PC-9 (cell line): ENCODE results near the gene GAA. TPM values are rescaled to one million over a fixed set of nuclear protein-coding genes. Genes with fewer than 3 reads are reported as not detected.

Experiments used
- BruUV-seq: library from RNA; stranded (reverse); fragments of 400-500 nt; replicated peaks from 2 replicates; lab custom pipeline; 2021; lab: Mats Ljungman, UMichigan
- CTCF ChIA-PET: fragments of 300-600 bp; sonication (Branson Sonifier 250); formaldehyde crosslinking; loops from one replicate; lab custom pipeline; 2022; ENCODE audit warnings: antibody characterized with exemption; lab: Charles Lee
- POLR2A ChIA-PET: fragments of 300-600 bp; sonication (Branson Sonifier 250); formaldehyde crosslinking; loops from one replicate; lab custom pipeline; 2022; ENCODE audit warnings: antibody characterized with exemption; ENCODE audit not compliant: unreplicated experiment; lab: Charles Lee
- DNase-seq, 2 experiments: peaks; one replicate each; pipeline versions ENCODE4 v3.0.0 to v3.0.0-alpha.2; 2015 to 2022; ENCODE audit warnings: mixed read lengths in 1 of 2
- H2AFZ ChIP-seq: fragments of 200-600 bp; sonication (generic); 2 replicates; pipeline ENCODE4 v1.8.1; 2017; ENCODE audit warnings: antibody characterized with exemption
- H3F3A ChIP-seq: fragments of 200-600 bp; sonication (generic); 2 replicates; pipeline ENCODE4 v1.8.1; 2017; ENCODE audit warnings: antibody characterized with exemption, mild to moderate bottlenecking, low read depth; ENCODE audit not compliant: insufficient read depth
- H3K27ac ChIP-seq: fragments of 200-600 bp; sonication (generic); 2 replicates; pipeline ENCODE4 v1.6.1; 2016; ENCODE audit warnings: mixed run types
- H3K27me3 ChIP-seq: fragments of 200-600 bp; sonication (generic); 2 replicates; pipeline ENCODE4 v1.6.1; 2016; ENCODE audit warnings: low read depth, mixed run types; ENCODE audit not compliant: insufficient read depth
- H3K36me3 ChIP-seq: fragments of 200-600 bp; sonication (generic); 2 replicates; pipeline ENCODE4 v1.6.1; 2016; ENCODE audit warnings: low read depth, mixed run types
- H3K4me1 ChIP-seq: fragments of 200-600 bp; sonication (generic); replicated peaks from 2 replicates; pipeline ENCODE4 v1.6.1; 2016; ENCODE audit warnings: mixed run types; ENCODE audit not compliant: insufficient read depth
- H3K4me2 ChIP-seq: fragments of 200-600 bp; sonication (generic); 2 replicates; pipeline ENCODE4 v1.6.1; 2017; ENCODE audit warnings: mixed run types
- H3K4me3 ChIP-seq: fragments of 200-600 bp; sonication (generic); 2 replicates; pipeline ENCODE4 v1.6.1; 2016; ENCODE audit warnings: mixed run types
- H3K79me2 ChIP-seq: fragments of 200-600 bp; sonication (generic); 2 replicates; pipeline ENCODE4 v1.6.1; 2017; ENCODE audit warnings: low read depth, mixed run types
- H3K9me2 ChIP-seq: fragments of 200-600 bp; sonication (generic); 2 replicates; pipeline ENCODE4 v1.8.1; 2017; ENCODE audit warnings: mild to moderate bottlenecking; ENCODE audit not compliant: insufficient read depth
- H3K9me3 ChIP-seq: fragments of 200-600 bp; sonication (generic); 2 replicates; pipeline ENCODE4 v1.8.1; 2016; ENCODE audit warnings: low read depth; ENCODE audit not compliant: insufficient read depth
- H4K20me1 ChIP-seq: fragments of 200-600 bp; sonication (generic); 2 replicates; pipeline ENCODE4 v1.8.1; 2017; ENCODE audit not compliant: insufficient read depth
- CTCF ChIP-seq: fragments of 200-600 bp; sonication (generic); conservative IDR thresholded peaks from 2 replicates; pipeline ENCODE4 v1.6.1; 2017; ENCODE audit warnings: mixed run types, antibody characterized with exemption, mild to moderate bottlenecking, moderate library complexity
- EZH2 ChIP-seq: fragments of 200-600 bp; sonication (generic); IDR thresholded peaks from 2 replicates; pipeline ENCODE4 v1.8.0; 2017; ENCODE audit warnings: antibody characterized with exemption, low read depth
- intact Hi-C: fragments of 100-400 bp; cut with micrococcal nuclease; formaldehyde crosslinking; loops from one replicate; pipeline ENCODE4 v1.10.0; 2022; ENCODE audit not compliant: unreplicated experiment
- total RNA-seq: library from RNA; stranded (reverse); gene quantifications from 2 replicates; pipeline ENCODE4 v1.2.3, GENCODE V29; 2021

Gene GAA
- total RNA-seq, 1 experiment from 2014 or later: 86.9 TPM

- Histone ChIP-seq H3F3A (no peaks in the 10 kb centered on the region), H3K4me3 (no peak overlapping the region), H3K27ac (no peak overlapping the region), H4K20me1 (no peaks in the 10 kb centered on the region), H3K36me3 (no peaks in the 10 kb centered on the region), H3K9me2 (no peaks in the 10 kb centered on the region), H3K79me2 (no peaks in the 10 kb centered on the region), H3K27me3 (no peaks in the 10 kb centered on the region), H2AFZ (no peak overlapping the region), H3K4me2 (no peak overlapping the region), H3K4me1 (no peaks in the 10 kb centered on the region), H3K9me3 (no peaks in the 10 kb centered on the region)
- TF ChIP-seq EZH2: no peak
- intact Hi-C loops: no loop called here
- ChIA-PET POLR2A (no interaction called here), CTCF (no interaction called here)
- no TSS peak for BruUV-seq
- no peak for DNase-seq
Observed at GRCh38 chr17:80112471-80113032, 11.2 kb downstream of the GAA start.

- TF ChIP-seq EZH2: no peak
- TF ChIP-seq CTCF: no peak
- CTCF ChIA-PET: no interaction called here
- no peak overlapping the region for H2AFZ ChIP-seq
Observed at GRCh38 chr17:80113033-80113484, 11.7 kb downstream of the GAA start.

GRCh38 chr17:80114758-80115157 is 13.4 kb downstream of the GAA start:
- intact Hi-C loops: no loop called here
- Histone ChIP-seq H3K27me3 (no peaks in the 10 kb centered on the region), H3K36me3 (no peaks in the 10 kb centered on the region), H3K79me2 (no peaks in the 10 kb centered on the region), H3K9me3 (no peaks in the 10 kb centered on the region), H3K27ac (no peak overlapping the region), H2AFZ (no peak overlapping the region), H3K4me1 (no peaks in the 10 kb centered on the region), H3F3A (no peaks in the 10 kb centered on the region), H3K9me2 (no peaks in the 10 kb centered on the region), H3K4me2 (no peak overlapping the region), H3K4me3 (no peak overlapping the region), H4K20me1 (no peaks in the 10 kb centered on the region)
- POLR2A ChIA-PET: no interaction called here
- BruUV-seq: no TSS peak
- TF ChIP-seq CTCF (no peak), EZH2 (no peak)
- no peak for DNase-seq
- CTCF ChIA-PET: no interaction called here

More at GRCh38 chr17:80113033-80113484, 11.7 kb downstream of the GAA start:
- H3K9me3 ChIP-seq: no peaks in the 10 kb centered on the region
- no peaks in the 10 kb centered on the region for H4K20me1 ChIP-seq
- H3K4me2 ChIP-seq: no peak overlapping the region
- H3F3A ChIP-seq: no peaks in the 10 kb centered on the region
- no peaks in the 10 kb centered on the region for H3K36me3 ChIP-seq
- no peaks in the 10 kb centered on the region for H3K27me3 ChIP-seq
- H3K9me2 ChIP-seq: no peaks in the 10 kb centered on the region
- H3K4me1 ChIP-seq: no peaks in the 10 kb centered on the region
- BruUV-seq: no TSS peak
- no peak overlapping the region for H3K4me3 ChIP-seq
- H3K79me2 ChIP-seq: no peaks in the 10 kb centered on the region
- intact Hi-C loops: no loop called here
- H3K27ac ChIP-seq: no peak overlapping the region
- DNase-seq: no peak
- POLR2A ChIA-PET: no interaction called here

GRCh38 chr17:80115159-80115558 is 13.8 kb downstream of the GAA start:
- TF ChIP-seq CTCF (no peak), EZH2 (no peak)
- Histone ChIP-seq H3K36me3 (no peaks in the 10 kb centered on the region), H3K9me3 (no peaks in the 10 kb centered on the region), H3K79me2 (no peaks in the 10 kb centered on the region), H3K4me1 (no peaks in the 10 kb centered on the region), H3K27ac (no peak overlapping the region), H2AFZ (no peak overlapping the region), H3K9me2 (no peaks in the 10 kb centered on the region), H3K27me3 (no peaks in the 10 kb centered on the region), H3K4me2 (no peak overlapping the region), H4K20me1 (no peaks in the 10 kb centered on the region), H3K4me3 (no peak overlapping the region), H3F3A (no peaks in the 10 kb centered on the region)
- CTCF ChIA-PET: no interaction called here
- POLR2A ChIA-PET: no interaction called here
- BruUV-seq: no TSS peak
- intact Hi-C loops: no loop called here
- no peak for DNase-seq
